ENCODE data around the gene SVIL. TPM values are rescaled to one million over a fixed set of nuclear protein-coding genes. Genes with fewer than 3 reads are reported as not detected.

The SVIL gene
- total and polyA plus RNA-seq, 4 donors: 3.1 to 26.0 (median 9.4) TPM

DNA sequence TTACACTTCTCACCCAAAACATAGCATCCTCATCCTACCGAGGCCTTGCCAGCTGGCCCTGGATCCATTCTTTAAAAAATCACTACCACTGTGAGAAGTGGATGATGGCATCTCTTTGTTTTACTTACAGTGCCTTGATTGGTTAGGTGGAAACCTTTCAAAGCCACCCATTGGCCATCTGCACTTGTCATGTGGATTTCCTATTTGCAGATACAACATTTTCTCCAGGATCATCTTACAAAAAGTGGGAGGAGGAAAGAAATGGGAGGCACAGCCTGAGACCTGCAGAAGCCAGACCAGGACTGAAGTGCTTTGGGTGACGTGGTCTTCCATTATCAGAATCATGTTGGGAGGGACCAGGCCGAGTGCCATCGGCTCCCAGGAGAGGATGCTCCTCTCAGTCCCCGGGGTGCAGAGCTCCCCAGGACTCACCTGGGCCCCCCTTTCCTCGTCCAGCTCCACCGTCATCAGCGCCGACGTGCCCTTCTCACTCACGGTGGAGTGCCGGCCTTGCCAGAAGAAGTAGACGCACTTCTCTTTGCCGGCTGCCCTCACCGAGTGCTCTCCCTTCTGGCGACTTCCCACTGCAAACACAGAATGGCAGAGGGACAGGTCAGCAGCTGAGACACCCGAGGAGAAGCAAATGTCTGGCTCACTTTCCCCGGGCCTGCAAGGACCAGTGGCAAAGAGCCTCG lies 161.2 kb downstream of the SVIL start:
- Histone ChIP-seq H3K27me3 (ENCODE audit: control insufficient read depth in 4 of 4, insufficient read depth in 4 of 4, low read length in 3 of 4) (no peaks in the 10 kb centered on the region), H3K4me3 (ENCODE audit: low read depth in 1 of 3, low read length in 3 of 3) (no peak overlapping the region), H3K9me3 (ENCODE audit: control insufficient read depth in 4 of 4, low read length in 3 of 4) (no peaks in the 10 kb centered on the region), H3K9ac (ENCODE audit: low read depth in 1 of 2, low read length in 2 of 2) (no peak overlapping the region), H3K27ac (ENCODE audit: low read depth in 1 of 2, low read length in 2 of 2) (no peak overlapping the region), H3K4me1 (ENCODE audit: control insufficient read depth in 4 of 4, insufficient read depth in 4 of 4, low read length in 3 of 4) (peaks cover 4 to 13% (median 10%) of the 10 kb centered on the region in 4 donors), H3K36me3 (ENCODE audit: control insufficient read depth in 4 of 4, insufficient read depth in 3 of 4, low read depth in 1 of 4, low read length in 3 of 4) (peaks cover 5 to 29% (median 21%) of the 10 kb centered on the region in 4 donors)
- TF ChIP-seq, protein P1, sequence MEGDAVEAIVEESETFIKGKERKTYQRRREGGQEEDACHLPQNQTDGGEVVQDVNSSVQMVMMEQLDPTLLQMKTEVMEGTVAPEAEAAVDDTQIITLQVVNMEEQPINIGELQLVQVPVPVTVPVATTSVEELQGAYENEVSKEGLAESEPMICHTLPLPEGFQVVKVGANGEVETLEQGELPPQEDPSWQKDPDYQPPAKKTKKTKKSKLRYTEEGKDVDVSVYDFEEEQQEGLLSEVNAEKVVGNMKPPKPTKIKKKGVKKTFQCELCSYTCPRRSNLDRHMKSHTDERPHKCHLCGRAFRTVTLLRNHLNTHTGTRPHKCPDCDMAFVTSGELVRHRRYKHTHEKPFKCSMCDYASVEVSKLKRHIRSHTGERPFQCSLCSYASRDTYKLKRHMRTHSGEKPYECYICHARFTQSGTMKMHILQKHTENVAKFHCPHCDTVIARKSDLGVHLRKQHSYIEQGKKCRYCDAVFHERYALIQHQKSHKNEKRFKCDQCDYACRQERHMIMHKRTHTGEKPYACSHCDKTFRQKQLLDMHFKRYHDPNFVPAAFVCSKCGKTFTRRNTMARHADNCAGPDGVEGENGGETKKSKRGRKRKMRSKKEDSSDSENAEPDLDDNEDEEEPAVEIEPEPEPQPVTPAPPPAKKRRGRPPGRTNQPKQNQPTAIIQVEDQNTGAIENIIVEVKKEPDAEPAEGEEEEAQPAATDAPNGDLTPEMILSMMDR (IDR thresholded peaks at IDR 0.05; ENCODE audit: low read depth, low read length, missing input control): no peak
- TF ChIP-seq, protein P2, sequence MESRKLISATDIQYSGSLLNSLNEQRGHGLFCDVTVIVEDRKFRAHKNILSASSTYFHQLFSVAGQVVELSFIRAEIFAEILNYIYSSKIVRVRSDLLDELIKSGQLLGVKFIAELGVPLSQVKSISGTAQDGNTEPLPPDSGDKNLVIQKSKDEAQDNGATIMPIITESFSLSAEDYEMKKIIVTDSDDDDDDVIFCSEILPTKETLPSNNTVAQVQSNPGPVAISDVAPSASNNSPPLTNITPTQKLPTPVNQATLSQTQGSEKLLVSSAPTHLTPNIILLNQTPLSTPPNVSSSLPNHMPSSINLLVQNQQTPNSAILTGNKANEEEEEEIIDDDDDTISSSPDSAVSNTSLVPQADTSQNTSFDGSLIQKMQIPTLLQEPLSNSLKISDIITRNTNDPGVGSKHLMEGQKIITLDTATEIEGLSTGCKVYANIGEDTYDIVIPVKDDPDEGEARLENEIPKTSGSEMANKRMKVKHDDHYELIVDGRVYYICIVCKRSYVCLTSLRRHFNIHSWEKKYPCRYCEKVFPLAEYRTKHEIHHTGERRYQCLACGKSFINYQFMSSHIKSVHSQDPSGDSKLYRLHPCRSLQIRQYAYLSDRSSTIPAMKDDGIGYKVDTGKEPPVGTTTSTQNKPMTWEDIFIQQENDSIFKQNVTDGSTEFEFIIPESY (IDR thresholded peaks at IDR 0.05): no peak
- TF ChIP-seq HNF4A (conservative IDR thresholded peaks at IDR 0.05) (no peak), HNF4G (IDR thresholded peaks at IDR 0.05) (no peak), FOXA2 (IDR thresholded peaks at IDR 0.05) (no peak), RXRA (IDR thresholded peaks at IDR 0.05) (no peak), GABPA (IDR thresholded peaks at IDR 0.05 in 1 of 2, conservative IDR thresholded peaks at IDR 0.05 in 1 of 2) (no peak)
- DNase-seq (ENCODE audit: low spot score): no peak
- 88% methylated on average over 19 of the region's 19 CpGs for WGBS

DNA sequence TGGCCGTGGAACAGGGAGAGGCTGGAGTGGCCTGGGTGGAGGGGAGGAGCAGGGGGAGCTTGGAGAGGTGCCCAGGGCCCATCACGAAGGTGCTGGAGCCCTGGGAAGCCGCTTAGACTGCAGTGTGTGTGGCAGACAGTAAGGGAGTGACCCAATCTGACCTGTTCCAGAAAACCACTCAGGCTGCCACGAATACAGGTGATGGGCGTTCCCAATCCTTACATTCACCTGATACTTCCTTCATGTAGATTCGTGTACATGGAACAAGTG lies 161.7 kb downstream of the SVIL start:
- Histone ChIP-seq H3K9me3 (ENCODE audit: control insufficient read depth in 4 of 4, low read length in 3 of 4) (no peaks in the 10 kb centered on the region), H3K4me1 (ENCODE audit: control insufficient read depth in 4 of 4, insufficient read depth in 4 of 4, low read length in 3 of 4) (peaks cover 4 to 13% (median 10%) of the 10 kb centered on the region in 4 donors), H3K36me3 (ENCODE audit: control insufficient read depth in 4 of 4, insufficient read depth in 3 of 4, low read depth in 1 of 4, low read length in 3 of 4) (peaks cover 3 to 29% (median 21%) of the 10 kb centered on the region in 4 donors), H3K27me3 (ENCODE audit: control insufficient read depth in 4 of 4, insufficient read depth in 4 of 4, low read length in 3 of 4) (no peaks in the 10 kb centered on the region), H3K9ac (ENCODE audit: low read depth in 1 of 2, low read length in 2 of 2) (no peak overlapping the region), H3K4me3 (ENCODE audit: low read depth in 1 of 3, low read length in 3 of 3) (no peak overlapping the region), H3K27ac (ENCODE audit: low read depth in 1 of 2, low read length in 2 of 2) (no peak overlapping the region)
- WGBS: 84% methylated on average over 6 of the region's 6 CpGs
- no peak for DNase-seq (ENCODE audit: low spot score)
- no peak for TF ChIP-seq GABPA (IDR thresholded peaks at IDR 0.05 in 1 of 2, conservative IDR thresholded peaks at IDR 0.05 in 1 of 2)
- no peak for TF ChIP-seq SP1 (IDR thresholded peaks at IDR 0.05)
- no peak for TF ChIP-seq TAF1 (conservative IDR thresholded peaks at IDR 0.05)
- TF ChIP-seq HNF4G (IDR thresholded peaks at IDR 0.05): no peak
- no peak for TF ChIP-seq FOXA1 (IDR thresholded peaks at IDR 0.05)
- TF ChIP-seq, protein P2 (IDR thresholded peaks at IDR 0.05): no peak
- TF ChIP-seq, protein P1 (IDR thresholded peaks at IDR 0.05; ENCODE audit: low read depth, low read length, missing input control): no peak
- no peak for TF ChIP-seq YY1 (IDR thresholded peaks at IDR 0.05)
- TF ChIP-seq, protein P3, sequence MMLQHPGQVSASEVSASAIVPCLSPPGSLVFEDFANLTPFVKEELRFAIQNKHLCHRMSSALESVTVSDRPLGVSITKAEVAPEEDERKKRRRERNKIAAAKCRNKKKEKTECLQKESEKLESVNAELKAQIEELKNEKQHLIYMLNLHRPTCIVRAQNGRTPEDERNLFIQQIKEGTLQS (IDR thresholded peaks at IDR 0.05): no peak
- TF ChIP-seq, protein P4, sequence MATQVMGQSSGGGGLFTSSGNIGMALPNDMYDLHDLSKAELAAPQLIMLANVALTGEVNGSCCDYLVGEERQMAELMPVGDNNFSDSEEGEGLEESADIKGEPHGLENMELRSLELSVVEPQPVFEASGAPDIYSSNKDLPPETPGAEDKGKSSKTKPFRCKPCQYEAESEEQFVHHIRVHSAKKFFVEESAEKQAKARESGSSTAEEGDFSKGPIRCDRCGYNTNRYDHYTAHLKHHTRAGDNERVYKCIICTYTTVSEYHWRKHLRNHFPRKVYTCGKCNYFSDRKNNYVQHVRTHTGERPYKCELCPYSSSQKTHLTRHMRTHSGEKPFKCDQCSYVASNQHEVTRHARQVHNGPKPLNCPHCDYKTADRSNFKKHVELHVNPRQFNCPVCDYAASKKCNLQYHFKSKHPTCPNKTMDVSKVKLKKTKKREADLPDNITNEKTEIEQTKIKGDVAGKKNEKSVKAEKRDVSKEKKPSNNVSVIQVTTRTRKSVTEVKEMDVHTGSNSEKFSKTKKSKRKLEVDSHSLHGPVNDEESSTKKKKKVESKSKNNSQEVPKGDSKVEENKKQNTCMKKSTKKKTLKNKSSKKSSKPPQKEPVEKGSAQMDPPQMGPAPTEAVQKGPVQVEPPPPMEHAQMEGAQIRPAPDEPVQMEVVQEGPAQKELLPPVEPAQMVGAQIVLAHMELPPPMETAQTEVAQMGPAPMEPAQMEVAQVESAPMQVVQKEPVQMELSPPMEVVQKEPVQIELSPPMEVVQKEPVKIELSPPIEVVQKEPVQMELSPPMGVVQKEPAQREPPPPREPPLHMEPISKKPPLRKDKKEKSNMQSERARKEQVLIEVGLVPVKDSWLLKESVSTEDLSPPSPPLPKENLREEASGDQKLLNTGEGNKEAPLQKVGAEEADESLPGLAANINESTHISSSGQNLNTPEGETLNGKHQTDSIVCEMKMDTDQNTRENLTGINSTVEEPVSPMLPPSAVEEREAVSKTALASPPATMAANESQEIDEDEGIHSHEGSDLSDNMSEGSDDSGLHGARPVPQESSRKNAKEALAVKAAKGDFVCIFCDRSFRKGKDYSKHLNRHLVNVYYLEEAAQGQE (IDR thresholded peaks at IDR 0.05): no peak
- TF ChIP-seq, protein P5, sequence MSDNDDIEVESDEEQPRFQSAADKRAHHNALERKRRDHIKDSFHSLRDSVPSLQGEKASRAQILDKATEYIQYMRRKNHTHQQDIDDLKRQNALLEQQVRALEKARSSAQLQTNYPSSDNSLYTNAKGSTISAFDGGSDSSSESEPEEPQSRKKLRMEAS (IDR thresholded peaks at IDR 0.05): no peak
- TF ChIP-seq EGR1 (IDR thresholded peaks at IDR 0.05; ENCODE audit: low read depth in 2 of 2): no peak
- TF ChIP-seq JUND (IDR thresholded peaks at IDR 0.05): no peak
- no peak for TF ChIP-seq HNF4A (conservative IDR thresholded peaks at IDR 0.05)
- no peak for TF ChIP-seq RXRA (IDR thresholded peaks at IDR 0.05)
